H1 (cell line): ENCODE results near the gene ASPG.

Experiments used
- BCL11A ChIP-seq, 2 experiments: IDR thresholded peaks; one replicate each; pipeline ENCODE4 v1.6.1; 2011; ENCODE audit warnings: low read depth in 2 of 2, low read length in 2 of 2, mild to moderate bottlenecking in 2 of 2
- CBX5 ChIP-seq: fragments of 300-800, 300-1000 bp; sonication (generic); IDR thresholded peaks from 2 replicates; pipeline ENCODE4 v1.7.1; 2016; ENCODE audit warnings: antibody characterized with exemption, low read length, low read depth
- CTCF ChIP-seq, 3 experiments: IDR thresholded peaks; 1 replicate in 2 of 3; 2 replicates in 1 of 3; pipeline versions ENCODE4 v1.5.1 to v1.6.1; 2011; ENCODE audit warnings: low read length in 3 of 3, mild to moderate bottlenecking in 3 of 3, inconsistent platforms in 2 of 3, low read depth in 1 of 3, moderate library complexity in 1 of 3; ENCODE audit not compliant: insufficient read depth in 1 of 3; ENCODE audit errors: control extremely low read depth in 1 of 3
- GABPA ChIP-seq: IDR thresholded peaks from 2 replicates; pipeline ENCODE4 v1.6.1; 2011; ENCODE audit warnings: mild to moderate bottlenecking, low read length, moderate library complexity, borderline replicate concordance; ENCODE audit not compliant: insufficient read depth
- MAX ChIP-seq: IDR thresholded peaks from 2 replicates; pipeline ENCODE4 v1.6.1; 2012; ENCODE audit warnings: inconsistent platforms
- POLR2A ChIP-seq, 2 experiments: IDR thresholded peaks; 1 replicate in 1 of 2; 2 replicates in 1 of 2; pipeline ENCODE4 v1.6.1; 2011; ENCODE audit warnings: low read depth in 2 of 2, low read length in 2 of 2, mild to moderate bottlenecking in 2 of 2; ENCODE audit errors: control extremely low read depth in 1 of 2
- RAD21 ChIP-seq, 2 experiments: IDR thresholded peaks in 1 of 2; conservative IDR thresholded peaks in 1 of 2; 2 replicates each; pipeline ENCODE4 v1.6.1; 2011; ENCODE audit warnings: low read depth in 2 of 2, low read length in 2 of 2, improper control_type of control experiment in 1 of 2, inconsistent platforms in 1 of 2, mild to moderate bottlenecking in 1 of 2, moderate library complexity in 1 of 2
- RXRA ChIP-seq: IDR thresholded peaks from 2 replicates; pipeline ENCODE4 v1.6.1; 2011; ENCODE audit warnings: low read depth, mild to moderate bottlenecking, low read length, moderate library complexity; ENCODE audit not compliant: insufficient read depth
- SIN3A ChIP-seq, 2 experiments: IDR thresholded peaks in 1 of 2; conservative IDR thresholded peaks in 1 of 2; 2 replicates each; pipeline ENCODE4 v1.6.1; 2011 to 2012; ENCODE audit warnings: low read length in 2 of 2, improper control_type of control experiment in 1 of 2, low read depth in 1 of 2, mild to moderate bottlenecking in 1 of 2
- SP1 ChIP-seq: IDR thresholded peaks from 2 replicates; pipeline ENCODE4 v1.6.1; 2011; ENCODE audit warnings: low read depth, low read length
- ZNF274 ChIP-seq: IDR thresholded peaks from 2 replicates; pipeline ENCODE4 v1.7.0; 2012; ENCODE audit warnings: low read length, borderline replicate concordance; ENCODE audit errors: extremely low read depth

GRCh38 chr14:104073764-104074163, 11.7 kb upstream of the ASPG start:
- TF ChIP-seq POLR2A (IDR thresholded peaks at IDR 0.05; ENCODE audit: control extremely low read depth in 1 of 2, low read depth in 2 of 2, low read length in 2 of 2) (no peak), CTCF (IDR thresholded peaks at IDR 0.05; ENCODE audit: control extremely low read depth in 1 of 3, insufficient read depth in 1 of 3, low read depth in 1 of 3, low read length in 3 of 3) (no peak), CBX5 (no peak), RXRA (no peak), RAD21 (IDR thresholded peaks at IDR 0.05 in 1 of 2, conservative IDR thresholded peaks at IDR 0.05 in 1 of 2; ENCODE audit: low read depth in 2 of 2, low read length in 2 of 2) (no peak), BCL11A (IDR thresholded peaks at IDR 0.05; ENCODE audit: low read depth in 2 of 2, low read length in 2 of 2) (no peak), SP1 (no peak), GABPA (no peak), ZNF274 (no peak), SIN3A (conservative IDR thresholded peaks at IDR 0.05 in 1 of 2, IDR thresholded peaks at IDR 0.05 in 1 of 2; ENCODE audit: low read depth in 1 of 2, low read length in 2 of 2) (no peak), MAX (no peak)
